Endothelial cell of umbilical vein (primary cell): ENCODE results near the gene C1orf159.
A peak's percentile ranks its signal among the peaks of the same experiment; 100 is the strongest.

Experiments
- CTCF ChIP-seq, 2 donors: IDR thresholded peaks; 1 replicate in 1 of 2; 2 replicates in 1 of 2; pipeline ENCODE4 v1.5.1; 2011; ENCODE audit warnings: low read length in 2 of 2, mild to moderate bottlenecking in 2 of 2, moderate library complexity in 2 of 2, control low read depth in 1 of 2, inconsistent platforms in 1 of 2, low read depth in 1 of 2; ENCODE audit not compliant: insufficient read depth in 1 of 2; ENCODE audit errors: extremely low read depth in 1 of 2
- EZH2 ChIP-seq: IDR thresholded peaks from 2 replicates; pipeline ENCODE4 v1.6.1; 2012; ENCODE audit warnings: borderline replicate concordance, low read depth, mild to moderate bottlenecking, moderate library complexity, low read length, inconsistent platforms; ENCODE audit not compliant: severe bottlenecking
- FOS ChIP-seq: IDR thresholded peaks from 2 replicates; pipeline ENCODE4 v1.6.1; 2011; ENCODE audit warnings: mild to moderate bottlenecking, low read length, moderate library complexity, borderline replicate concordance; ENCODE audit not compliant: insufficient read depth
- JUN ChIP-seq: IDR thresholded peaks from 2 replicates; pipeline ENCODE4 v1.6.1; 2011; ENCODE audit warnings: borderline replicate concordance, low read depth; ENCODE audit not compliant: insufficient read length, insufficient read depth
- MYC ChIP-seq: IDR thresholded peaks from one replicate; pipeline ENCODE4 v1.6.1; 2011; ENCODE audit warnings: mild to moderate bottlenecking, low read depth, low read length
- POLR2A ChIP-seq: IDR thresholded peaks from 2 replicates; pipeline ENCODE4 v1.6.1; 2012; ENCODE audit warnings: low read depth, mild to moderate bottlenecking, control low read depth, low read length
- POLR2AphosphoS5 ChIP-seq: IDR thresholded peaks from 2 replicates; pipeline ENCODE4 v1.6.1; 2012; ENCODE audit warnings: low read depth, mild to moderate bottlenecking, control low read depth, low read length, moderate library complexity; ENCODE audit not compliant: insufficient read depth

- TF ChIP-seq CTCF (IDR thresholded peaks at IDR 0.05; ENCODE audit: extremely low read depth in 1 of 2, insufficient read depth in 1 of 2, low read depth in 1 of 2, low read length in 2 of 2) (no peak), JUN (no peak), EZH2 (no peak), MYC (no peak), POLR2A (peak; percentile 14), POLR2AphosphoS5 (no peak), FOS (no peak)
These were observed 42.2 kb upstream of the C1orf159 start for GRCh38 chr1:1157914-1158710.
